ENCODE data around the gene SPHK2.

- no peak for TF ChIP-seq CTCF (IDR thresholded peaks at IDR 0.05)
- TF ChIP-seq POLR2A (IDR thresholded peaks at IDR 0.05): no peak
- no peak for TF ChIP-seq POLR2AphosphoS5 (IDR thresholded peaks at IDR 0.05)
- no peak for TF ChIP-seq EP300 (IDR thresholded peaks at IDR 0.05)
Observed at GRCh38 chr19:48664476-48664875, 45.2 kb downstream of the SPHK2 start.

Measured in gastroesophageal sphincter (tissue), 3 donors.